NK-92 treated with Interleukin-12 subunit alpha and Interleukin-12 subunit beta, amount 100 ng/mL, for 24 hours (cell line): ENCODE results near the gene CDH24.

Experiments
- DNase-seq: peaks from one replicate; lab custom pipeline; 2025; lab: John Stamatoyannopoulos, UW

CDH24 gene

GRCh38 chr14:23043145-23043544, 14.2 kb downstream of the CDH24 start:
- DNase-seq = no peak

- no peak for DNase-seq
These were observed 15.0 kb downstream of the CDH24 start, which contains the start of gene PSMB11 for GRCh38 chr14:23042162-23042965. Gene PSMB11, plus strand, starts transcription at chr14:23042212. Its CDS starts 14 bp downstream, at chr14:23042226.

- no peak for DNase-seq
These were observed 15.6 kb downstream of the CDH24 start for GRCh38 chr14:23041729-23042128.

GRCh38 chr14:23040100-23040499, 17.2 kb downstream of the CDH24 start:
- DNase-seq = no peak

GRCh38 chr14:23035303-23036144, 21.8 kb downstream of the CDH24 start:
- DNase-seq = no peak

DNA sequence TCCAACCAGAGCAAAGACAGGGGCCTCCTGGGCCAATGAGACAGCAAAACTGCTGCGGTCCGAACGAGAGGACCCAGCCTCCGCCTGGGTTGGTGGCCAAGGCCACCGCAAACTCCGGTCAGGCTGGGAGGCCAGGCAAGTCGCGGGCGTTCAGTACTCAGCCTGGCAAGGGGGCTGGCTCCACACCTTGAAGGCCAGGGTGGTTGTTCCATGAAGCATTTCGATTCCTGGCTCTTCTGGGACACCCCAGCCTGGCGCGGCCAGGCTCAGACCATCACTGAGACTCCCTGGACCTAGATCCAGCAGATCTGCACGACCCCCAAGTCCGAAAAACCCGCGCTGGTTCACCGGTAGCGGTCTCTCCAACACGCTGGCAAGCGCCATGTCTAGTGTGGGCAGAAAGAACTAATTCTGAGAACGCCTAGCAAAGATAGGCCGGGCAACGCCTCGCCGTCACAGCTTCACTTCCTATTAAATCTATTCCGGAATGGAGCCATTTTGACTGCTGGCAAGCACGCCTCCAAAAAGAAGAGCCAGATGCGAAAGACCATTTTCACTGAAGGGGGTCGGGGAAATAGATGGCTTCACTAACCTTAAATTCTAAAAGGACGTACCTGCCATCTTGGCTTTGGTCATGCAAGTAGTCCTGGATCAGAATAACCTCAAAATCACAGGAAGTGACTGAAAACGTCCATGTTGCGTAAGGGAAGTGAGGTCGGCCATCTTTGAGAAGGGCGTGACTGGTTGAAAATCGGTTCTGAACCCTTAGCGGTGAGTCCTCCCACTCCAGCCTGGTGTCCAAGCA, 22.6 kb downstream of the CDH24 start, which contains the start of gene PSMB5:
TSS of gene PSMB5 (minus strand) at position 403 of the 805 bp plus-strand sequence. CDS start at position 384, 19 bp downstream.
- DNase-seq = no peak

- no peak for DNase-seq
These were observed 23.4 kb downstream of the CDH24 start for GRCh38 chr14:23033801-23034497.

DNA sequence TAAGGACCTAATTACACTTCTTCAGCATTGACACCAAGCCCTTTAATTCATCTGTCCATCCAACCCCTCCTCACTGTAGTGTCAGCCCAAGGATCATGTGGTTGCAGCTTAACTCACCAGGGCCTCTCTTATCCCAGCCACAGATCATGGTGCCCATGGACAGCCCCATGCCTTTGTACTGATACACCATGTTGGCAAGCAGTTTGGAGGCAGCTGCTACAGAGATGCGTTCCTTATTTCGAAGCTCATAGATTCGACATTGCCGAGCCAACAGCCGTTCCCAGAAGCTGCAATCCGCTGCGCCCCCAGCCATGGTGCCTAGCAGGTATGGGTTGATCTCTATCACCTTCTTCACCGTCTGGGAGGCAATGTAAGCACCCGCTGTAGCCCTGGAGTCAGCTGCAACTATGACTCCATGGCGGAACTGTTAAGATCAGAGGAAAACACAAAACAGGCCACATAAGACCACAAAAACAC, 24.0 kb downstream of the CDH24 start:
- DNase-seq = no peak

DNA sequence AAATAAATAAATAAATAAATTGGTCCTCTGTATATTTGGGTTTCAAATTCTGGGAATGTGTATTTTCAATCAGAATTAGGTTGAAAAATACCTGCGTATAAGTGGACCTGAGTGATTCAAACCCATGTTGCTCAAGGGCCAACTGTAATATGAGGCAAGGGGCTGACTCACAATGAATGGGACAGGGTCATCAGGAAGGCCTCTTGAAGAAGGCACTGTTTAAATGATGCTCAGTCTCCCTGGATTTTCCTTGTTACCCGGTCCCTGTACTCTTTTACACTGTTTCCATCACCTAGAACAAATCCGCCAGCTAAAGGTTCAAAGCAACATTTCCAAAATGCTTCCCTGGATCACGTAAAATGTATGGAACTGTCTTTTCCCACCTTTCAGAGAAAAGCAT, 26.4 kb downstream of the CDH24 start:
- no peak for DNase-seq

DNA sequence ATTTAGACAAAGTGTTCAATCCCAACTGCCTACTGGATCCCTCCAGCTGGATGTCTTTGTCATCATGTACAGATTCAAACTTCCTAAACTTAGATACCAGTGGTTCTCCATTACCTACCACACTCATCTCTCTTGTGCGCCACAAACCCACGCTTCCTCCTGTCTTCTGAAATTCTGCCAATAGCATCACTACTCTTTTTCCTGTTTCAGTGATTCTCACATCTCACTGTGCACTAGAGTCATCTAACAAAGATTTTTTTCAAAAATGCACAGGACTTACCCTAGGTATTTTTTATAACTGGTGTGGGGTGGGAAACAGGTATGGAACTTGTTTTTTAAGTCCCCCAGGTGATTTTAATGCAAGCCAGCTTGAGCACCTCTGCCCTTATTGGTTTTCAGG, 28.5 kb downstream of the CDH24 start:
- DNase-seq = no peak

DNA sequence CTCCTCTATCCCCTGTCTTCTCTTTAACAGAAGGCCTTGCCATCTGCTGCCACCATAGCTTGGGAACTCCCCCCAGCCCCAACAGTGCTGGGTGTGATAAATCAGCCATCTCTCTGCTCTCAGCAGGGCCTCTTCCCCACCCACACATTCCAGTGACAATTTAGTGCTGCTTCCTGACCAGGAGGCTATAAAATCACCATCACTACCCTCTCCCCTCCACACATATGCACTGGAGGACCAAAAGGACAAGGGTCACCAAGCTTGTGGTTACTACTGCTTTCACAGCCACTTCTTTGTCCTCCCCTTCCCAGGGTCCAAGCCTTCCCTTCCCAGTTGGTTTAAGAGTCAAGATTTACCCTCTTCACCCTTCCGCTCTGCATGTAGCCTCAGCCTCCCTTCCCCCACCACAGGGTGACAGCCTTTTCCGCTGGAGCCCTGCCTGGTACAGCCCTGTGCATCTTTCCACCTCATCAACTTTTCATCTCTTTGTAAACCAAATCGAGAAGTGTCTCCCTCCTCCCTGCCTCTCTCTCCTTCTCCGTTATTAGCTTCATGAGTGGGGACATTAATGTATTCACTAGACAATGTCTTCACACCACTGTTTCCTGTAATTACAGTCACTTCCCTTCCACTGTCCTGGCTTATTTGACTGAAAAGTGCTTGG, 32.0 kb downstream of the CDH24 start:
- no peak for DNase-seq

DNA sequence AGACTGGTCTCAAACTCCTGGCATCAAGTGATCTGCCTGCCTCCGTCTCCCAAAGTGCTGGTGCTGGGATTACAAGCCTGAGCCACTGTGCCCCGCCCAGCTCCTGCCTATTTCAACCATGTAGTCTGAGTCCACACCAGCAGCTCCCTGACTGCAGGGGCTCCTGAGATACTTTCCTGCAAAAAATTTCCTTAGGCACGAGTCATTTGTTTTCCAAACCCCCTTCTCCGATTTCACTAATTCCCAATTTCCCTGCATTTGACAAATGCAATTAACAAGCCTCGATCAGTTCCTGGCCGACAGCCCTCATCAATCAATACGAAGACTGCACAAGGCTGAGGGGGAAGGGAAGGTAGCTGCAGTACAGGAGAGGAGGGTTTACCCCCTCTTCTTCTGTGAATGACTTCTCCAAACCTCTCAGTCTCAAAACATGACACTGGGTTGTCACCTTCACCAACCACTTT, 32.7 kb downstream of the CDH24 start:
- no peak for DNase-seq

DNA sequence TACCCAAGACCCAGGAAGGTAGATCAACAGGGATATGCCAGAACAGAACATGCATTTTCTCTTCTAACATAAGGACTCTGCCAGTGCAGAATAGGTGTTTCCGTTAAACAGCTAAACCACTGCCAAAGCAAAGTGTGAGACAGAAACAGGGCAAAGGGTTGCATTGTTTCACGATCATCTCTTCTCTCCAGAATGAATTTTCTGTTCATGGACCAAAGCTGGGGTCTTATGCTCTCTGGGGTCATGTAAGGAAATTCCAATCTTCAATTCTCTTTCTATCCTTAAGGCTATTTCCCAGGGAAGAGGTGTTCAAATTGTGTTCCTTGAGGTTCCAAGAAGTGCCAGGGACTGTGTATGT, 33.5 kb downstream of the CDH24 start:
- no peak for DNase-seq

DNA sequence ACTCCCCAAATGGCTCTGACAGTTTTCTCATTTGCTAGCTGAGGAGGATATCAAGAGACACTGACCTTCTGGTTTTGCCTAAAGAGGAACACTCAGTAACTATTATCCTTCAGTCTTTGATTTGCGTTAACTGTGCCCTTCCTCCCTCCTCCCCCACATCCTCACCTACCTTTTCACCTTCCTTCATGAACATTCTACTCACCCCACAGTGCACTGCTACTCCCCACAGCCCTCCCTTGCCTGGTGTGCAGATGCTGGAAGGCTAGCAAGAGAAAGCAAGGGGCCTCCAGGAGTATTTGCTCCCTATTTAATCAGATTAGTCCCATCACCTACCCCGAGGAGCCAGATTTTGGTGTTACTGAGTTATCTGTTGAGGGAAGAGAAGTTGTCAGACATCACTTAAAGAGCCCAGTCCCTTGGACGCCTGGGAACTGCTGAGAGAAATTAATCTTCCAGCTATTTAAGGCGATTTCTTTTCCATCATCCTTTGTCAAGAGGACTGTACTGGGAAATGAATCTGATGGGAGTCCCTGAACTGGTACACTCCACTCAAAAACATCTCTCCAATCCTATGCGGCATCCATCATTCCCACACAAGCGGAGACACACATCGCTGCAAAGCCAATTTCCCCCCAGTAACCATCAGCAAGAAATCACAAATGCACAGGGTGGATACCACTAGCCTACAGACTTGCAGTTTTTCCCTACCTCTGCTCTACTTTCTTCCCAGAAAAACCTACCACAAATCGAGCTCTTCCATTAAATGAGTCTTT, 34.1 kb downstream of the CDH24 start:
- no peak for DNase-seq

GRCh38 chr14:23021889-23022442, 35.4 kb downstream of the CDH24 start:
- no peak for DNase-seq

- no peak for DNase-seq
These were observed 35.9 kb downstream of the CDH24 start for GRCh38 chr14:23021434-23021833.

- no peak for DNase-seq
These were observed 36.9 kb downstream of the CDH24 start for GRCh38 chr14:23020143-23021128.

DNA sequence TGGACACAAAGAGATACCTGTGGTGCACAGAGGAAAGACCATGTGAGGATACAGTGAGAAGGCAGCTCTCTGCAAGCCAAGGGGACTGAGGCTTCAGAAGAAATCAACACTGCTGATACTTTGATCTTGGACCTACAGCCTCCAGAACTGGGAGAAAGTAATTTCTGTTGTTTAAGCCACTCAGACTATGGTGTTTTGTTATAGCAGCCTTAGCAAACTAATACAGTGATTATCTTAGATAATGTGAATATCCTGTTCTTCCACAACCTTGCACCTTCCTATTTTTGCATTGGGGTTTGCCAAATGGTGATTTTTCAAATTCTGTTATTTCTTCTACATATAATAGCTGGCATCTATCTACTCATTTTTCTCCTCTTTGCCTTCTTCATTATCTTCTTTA, 39.2 kb downstream of the CDH24 start:
- no peak for DNase-seq
